Body of pancreas (tissue), 4 donors: ENCODE results near the gene TOB2.
A peak's percentile ranks its signal among the peaks of the same experiment; 100 is the strongest.

Experiments
- CTCF ChIP-seq, 7 experiments: fragments of 450-650 bp in 4 of 7; fragments of 200-600 bp in 3 of 7; sonication (generic) in 3 of 7; IDR thresholded peaks; one replicate each; pipeline ENCODE4 v1.5.1; 2016 to 2019; ENCODE audit warnings: antibody characterized with exemption in 7 of 7
- POLR2A ChIP-seq, 3 donors: fragments of 450-650 bp; IDR thresholded peaks; one replicate each; pipeline ENCODE4 v1.6.1; 2016; ENCODE audit warnings: antibody characterized with exemption in 3 of 3, mild to moderate bottlenecking in 2 of 3

GRCh38 chr22:41445129-41446056 is 1.2 kb downstream of the TOB2 start:
- no peak for TF ChIP-seq CTCF (IDR thresholded peaks at IDR 0.05)
- TF ChIP-seq POLR2A (IDR thresholded peaks at IDR 0.05): peak in 1 of 3 donors; percentile 5
